Superior temporal gyrus (tissue), 1 donor: ENCODE results near the gene NHLH2.

Source experiments
- DNase-seq: peaks from one replicate; pipeline ENCODE4 v3.0.0-alpha.2; 2016; ENCODE audit errors: extremely low spot score

The NHLH2 gene

GRCh38 chr1:115802416-115802815 is 38.5 kb downstream of the NHLH2 start:
- no peak for DNase-seq

- DNase-seq: no peak
Observed at GRCh38 chr1:115797486-115797885, 43.4 kb downstream of the NHLH2 start.

- DNase-seq: no peak
Observed at GRCh38 chr1:115796897-115797296, 44.0 kb downstream of the NHLH2 start.

GRCh38 chr1:115796036-115796435 is 44.9 kb downstream of the NHLH2 start:
- DNase-seq: no peak

GRCh38 chr1:115794976-115795639 is 45.8 kb downstream of the NHLH2 start:
- DNase-seq: no peak

- no peak for DNase-seq
Observed at GRCh38 chr1:115793162-115793561, 47.8 kb downstream of the NHLH2 start.

GRCh38 chr1:115791816-115792215 is 49.1 kb downstream of the NHLH2 start:
- DNase-seq: no peak

GRCh38 chr1:115790846-115791245 is 50.1 kb downstream of the NHLH2 start:
- no peak for DNase-seq

GRCh38 chr1:115790356-115790755 is 50.6 kb downstream of the NHLH2 start:
- no peak for DNase-seq
